HCT116 (cell line): Measurements from ENCODE around the gene TOB2. TPM values are rescaled to one million over a fixed set of nuclear protein-coding genes. Genes with fewer than 3 reads are reported as not detected.

Experiments used
- ATAC-seq: fragments of 200-7000 bp; cut with Tn5 transposase; 2 replicates; pipeline ENCODE4 v1.9.1; 2020; ENCODE audit warnings: mild to moderate bottlenecking, moderate library complexity
- BruUV-seq: library from RNA; stranded (reverse); fragments of 400-500 nt; replicated peaks from 2 replicates; lab custom pipeline; 2021; lab: Mats Ljungman, UMichigan
- CTCF ChIA-PET: fragments of 300-600 bp; sonication (Branson Sonifier 250); formaldehyde crosslinking; loops from one replicate; lab custom pipeline; 2021; ENCODE audit warnings: antibody characterized with exemption; lab: Charles Lee
- POLR2A ChIA-PET: fragments of 300-600, 350-600 bp; sonication (Branson Sonifier 250); formaldehyde crosslinking; loops from one replicate; lab custom pipeline; 2021; ENCODE audit warnings: antibody characterized with exemption; lab: Charles Lee
- RAD21 ChIA-PET, 2 experiments: fragments of 300-600 bp; sonication (Branson Sonifier 250); formaldehyde crosslinking; loops; one replicate each; lab custom pipeline; 2023; ENCODE audit warnings: low total read pairs in 2 of 2; ENCODE audit not compliant: uncharacterized antibody in 2 of 2, unreplicated experiment in 2 of 2, low non-redundant PET in 1 of 2; lab: Charles Lee
- DNase-seq: peaks from one replicate; pipeline ENCODE4 v3.0.0-alpha.2; 2010; ENCODE audit warnings: low read depth, low spot score
- H2AFZ ChIP-seq: fragments of 200-600 bp; shearing (Covaris generic), sonication (generic); 2 replicates; pipeline ENCODE4 v1.6.1; 2017; ENCODE audit warnings: low read depth, mixed run types, mixed read lengths, antibody characterized with exemption, low read length; ENCODE audit not compliant: poor library complexity, severe bottlenecking
- H3K27ac ChIP-seq: 2 replicates; pipeline ENCODE4 v1.5.1; 2012; ENCODE audit warnings: low read depth, low read length
- H3K27me3 ChIP-seq: fragments of 200-600 bp; sonication (generic); 2 replicates; pipeline ENCODE4 v1.6.1; 2016; ENCODE audit warnings: mixed run types, low read length, mixed read lengths; ENCODE audit not compliant: insufficient read depth
- H3K36me3 ChIP-seq, 2 experiments: fragments of 200-500 bp in 1 of 2; fragments of 200-600 bp in 1 of 2; sonication (Bioruptor generic) in 1 of 2; sonication (generic) in 1 of 2; 2 replicates each; pipeline versions ENCODE4 v1.5.1 to v1.6.1; 2014 to 2016; ENCODE audit warnings: low read length in 2 of 2, inconsistent platforms in 1 of 2, mixed read lengths in 1 of 2, mixed run types in 1 of 2; ENCODE audit not compliant: insufficient read depth in 2 of 2, control insufficient read depth in 1 of 2
- H3K4me1 ChIP-seq, 2 experiments: fragments of 200-600 bp in 1 of 2; sonication (generic) in 1 of 2; 2 replicates each; pipeline versions ENCODE4 v1.5.1 to v1.6.1; 2012 to 2017; ENCODE audit warnings: low read length in 2 of 2, inconsistent platforms in 1 of 2, mild to moderate bottlenecking in 1 of 2, mixed read lengths in 1 of 2, mixed run types in 1 of 2, moderate library complexity in 1 of 2; ENCODE audit not compliant: insufficient read depth in 2 of 2, control insufficient read depth in 1 of 2
- H3K4me2 ChIP-seq: fragments of 200-600 bp; sonication (generic); 2 replicates; pipeline ENCODE4 v1.6.1; 2017; ENCODE audit warnings: mixed run types, low read length, mixed read lengths
- H3K4me3 ChIP-seq, 2 experiments: fragments of 200-600 bp in 1 of 2; sonication (generic) in 1 of 2; replicated peaks in 1 of 2; 2 replicates each; pipeline ENCODE4 v1.5.1; 2011 to 2016; ENCODE audit warnings: low read length in 2 of 2, control low read depth in 1 of 2, low read depth in 1 of 2, mild to moderate bottlenecking in 1 of 2, mixed read lengths in 1 of 2, mixed run types in 1 of 2
- H3K79me2 ChIP-seq: fragments of 200-600 bp; sonication (generic); 2 replicates; pipeline ENCODE4 v1.6.1; 2017; ENCODE audit warnings: mild to moderate bottlenecking, mixed run types, low read length, moderate library complexity, mixed read lengths; ENCODE audit not compliant: insufficient read depth
- H3K9ac ChIP-seq: fragments of 200-600 bp; sonication (generic); 2 replicates; pipeline ENCODE4 v1.6.1; 2016; ENCODE audit warnings: low read length, mixed read lengths
- H3K9me2 ChIP-seq: fragments of 200-600 bp; sonication (generic), shearing (Covaris generic); 2 replicates; pipeline ENCODE4 v1.6.1; 2017; ENCODE audit warnings: mixed run types, mild to moderate bottlenecking, moderate library complexity; ENCODE audit not compliant: insufficient read depth
- H3K9me3 ChIP-seq, 2 experiments: fragments of 200-500 bp in 1 of 2; fragments of 200-600 bp in 1 of 2; sonication (Bioruptor generic) in 1 of 2; sonication (generic) in 1 of 2; 2 replicates each; pipeline ENCODE4 v1.6.1; 2014 to 2017; ENCODE audit warnings: low read length in 2 of 2, mixed read lengths in 2 of 2, inconsistent platforms in 1 of 2, low read depth in 1 of 2, mild to moderate bottlenecking in 1 of 2, mixed run types in 1 of 2, moderate library complexity in 1 of 2; ENCODE audit not compliant: control insufficient read depth in 1 of 2, insufficient read depth in 1 of 2
- H4K20me1 ChIP-seq: fragments of 200-600 bp; sonication (generic), shearing (Covaris generic); 2 replicates; pipeline ENCODE4 v1.6.1; 2017; ENCODE audit warnings: mixed run types, mild to moderate bottlenecking, moderate library complexity; ENCODE audit not compliant: insufficient read depth
- CBX3 ChIP-seq: IDR thresholded peaks from 2 replicates; pipeline ENCODE4 v1.6.1; 2012; ENCODE audit warnings: low read depth
- CTCF ChIP-seq, 3 experiments: fragments of 200-600 bp in 1 of 3; sonication (generic) in 1 of 3; IDR thresholded peaks in 2 of 3; conservative IDR thresholded peaks in 1 of 3; 2 replicates each; pipeline ENCODE4 v1.5.1; 2012 to 2017; ENCODE audit warnings: low read depth in 2 of 3, low read length in 2 of 3, antibody characterized with exemption in 1 of 3, borderline replicate concordance in 1 of 3, control low read depth in 1 of 3, mild to moderate bottlenecking in 1 of 3, mixed read lengths in 1 of 3, mixed run types in 1 of 3, moderate library complexity in 1 of 3; ENCODE audit not compliant: insufficient read depth in 1 of 3
- EGR1 ChIP-seq: IDR thresholded peaks from 2 replicates; pipeline ENCODE4 v1.6.1; 2012; ENCODE audit warnings: low read depth
- ELF1 ChIP-seq: IDR thresholded peaks from 2 replicates; pipeline ENCODE4 v1.6.1; 2012; ENCODE audit warnings: low read depth, borderline replicate concordance
- EZH2 ChIP-seq: fragments of 200-600 bp; sonication (generic); IDR thresholded peaks from 2 replicates; pipeline ENCODE4 v1.6.1; 2017; ENCODE audit warnings: antibody characterized with exemption, mixed run types
- FOSL1 ChIP-seq: IDR thresholded peaks from 2 replicates; pipeline ENCODE4 v1.6.1; 2012; ENCODE audit warnings: low read depth
- JUND ChIP-seq: IDR thresholded peaks from 2 replicates; pipeline ENCODE4 v1.6.1; 2012
- POLR2A ChIP-seq: IDR thresholded peaks from 2 replicates; pipeline ENCODE4 v1.7.0; 2011; ENCODE audit warnings: borderline replicate concordance; ENCODE audit not compliant: insufficient read depth, insufficient read length; ENCODE audit errors: extremely low read depth
- RAD21 ChIP-seq: IDR thresholded peaks from 2 replicates; pipeline ENCODE4 v1.6.1; 2012; ENCODE audit warnings: low read depth, mild to moderate bottlenecking
- REST ChIP-seq: IDR thresholded peaks from 2 replicates; pipeline ENCODE4 v1.6.1; 2012; ENCODE audit warnings: low read depth
- TCF7L2 ChIP-seq: IDR thresholded peaks from 2 replicates; pipeline ENCODE4 v1.7.0; 2011; ENCODE audit warnings: borderline replicate concordance, inconsistent platforms; ENCODE audit not compliant: insufficient read depth, insufficient read length; ENCODE audit errors: extremely low read depth
- YY1 ChIP-seq: IDR thresholded peaks from 2 replicates; pipeline ENCODE4 v1.6.1; 2011; ENCODE audit warnings: low read length, low read depth, moderate library complexity, mild to moderate bottlenecking; ENCODE audit not compliant: insufficient replicate concordance; ENCODE audit errors: extremely low read depth
- ZNF274 ChIP-seq: fragments of 200-500 bp; sonication (Bioruptor generic); IDR thresholded peaks from 2 replicates; pipeline ENCODE4 v1.6.1; 2014; ENCODE audit warnings: mild to moderate bottlenecking, low read depth, low read length, inconsistent platforms
- intact Hi-C: fragments of 100-400 bp; cut with micrococcal nuclease; formaldehyde crosslinking; loops from 2 replicates; pipeline ENCODE4 v1.10.0; 2022
- total RNA-seq: library from RNA; stranded (reverse); gene quantifications from one replicate; pipeline ENCODE4 v1.2.1, GENCODE V29; 2021; ENCODE audit not compliant: unreplicated experiment

The TOB2 gene
- total RNA-seq, 1 experiment from 2014 or later: 55.2 TPM

- TF ChIP-seq REST: no peak
- TF ChIP-seq, all 23 proteins: peak for 0
Measured at GRCh38 chr22:41431656-41432055, 14.9 kb downstream of the TOB2 start (continued).

- TF ChIP-seq RAD21 (no peak), YY1 (no peak), POLR2A (no peak), TCF7L2 (no peak), ZNF274 (no peak), ELF1 (no peak), CBX3 (no peak), FOSL1 (no peak), JUND (no peak), EGR1 (no peak), CTCF (IDR thresholded peaks at IDR 0.05 in 2 of 3, conservative IDR thresholded peaks at IDR 0.05 in 1 of 3; ENCODE audit: borderline replicate concordance in 1 of 3, insufficient read depth in 1 of 3, low read depth in 2 of 3, low read length in 2 of 3) (no peak), EZH2 (no peak)
- Histone ChIP-seq H3K36me3 (peaks cover 3 to 8% of the 10 kb centered on the region in 2 experiments; a peak in 2 of 4 replicates), H3K9ac (no peak overlapping the region), H3K79me2 (peaks cover 9% of the 10 kb centered on the region; the same call in 1 of the 2 replicates), H3K4me2 (no peak overlapping the region), H3K27ac (no peak overlapping the region), H3K27me3 (no peaks in the 10 kb centered on the region), H3K4me1 (no peaks in the 10 kb centered on the region; a peak in 1 of 4 replicates), H3K9me2 (no peaks in the 10 kb centered on the region), H2AFZ (no peak overlapping the region), H4K20me1 (no peaks in the 10 kb centered on the region), H3K9me3 (no peaks in the 10 kb centered on the region), H3K4me3 (no peak overlapping the region)
- BruUV-seq: no TSS peak
- intact Hi-C loops: no loop called here
- POLR2A ChIA-PET: no interaction called here
- CTCF ChIA-PET: no interaction called here
- DNase-seq: no peak
- RAD21 ChIA-PET: interaction anchor here in 1 of 2 experiments (0.6 kb wide), 1 partner anchor 46 kb away, joined by 3 read pairs; no protein-coding TSS in a partner anchor
- ATAC-seq: no peak
Measured at GRCh38 chr22:41429951-41430332, 16.7 kb downstream of the TOB2 start.
